Measurements from ENCODE around the gene C2orf42.
"Not testable (repeated sequence)": the region's sequence is repeated elsewhere in the genome, so short reads cannot be mapped to it uniquely, and the experiment has no call there.

C2orf42 gene

DNA sequence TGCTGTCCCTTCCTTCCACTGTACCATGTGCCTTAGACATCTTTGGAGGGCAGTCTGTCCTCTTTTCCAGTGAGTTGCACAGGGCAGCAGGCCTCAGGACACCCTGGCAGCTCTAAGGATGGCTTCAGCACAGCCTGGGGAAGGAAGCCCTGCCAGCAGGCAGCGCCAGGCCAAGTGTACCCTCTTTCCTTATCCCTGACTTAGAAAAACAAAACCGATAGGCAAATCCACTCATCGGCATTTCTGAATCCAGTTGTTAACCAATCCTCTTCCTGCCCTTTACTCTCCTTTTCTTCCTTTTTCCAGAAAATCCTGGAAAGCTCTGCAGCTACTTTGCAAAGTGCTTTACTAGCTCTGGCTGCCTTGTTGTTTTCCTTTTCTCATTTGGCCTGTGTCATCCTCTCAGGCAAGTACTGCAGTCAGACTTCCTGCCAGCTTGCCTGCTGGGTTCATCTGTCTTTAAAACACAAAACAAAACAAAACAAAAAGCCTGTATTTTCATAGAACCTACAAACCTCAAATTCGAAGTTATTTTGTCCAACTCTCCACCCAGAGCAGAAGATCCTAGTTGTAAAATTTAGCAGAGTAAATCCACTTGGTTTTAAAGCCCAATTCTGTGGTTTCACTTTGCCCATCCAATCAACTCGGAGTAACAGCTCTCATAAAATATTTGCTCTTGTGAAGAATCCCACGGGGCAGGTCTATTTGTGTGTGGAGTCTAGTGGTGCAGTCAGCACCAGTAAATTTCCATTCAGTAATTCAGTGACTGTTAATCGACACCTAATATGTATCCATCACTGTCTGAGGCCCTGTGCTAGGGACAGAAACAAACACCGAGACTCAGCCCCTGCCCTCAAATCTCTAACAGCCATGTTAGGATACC lies 58.3 kb downstream of the C2orf42 start:
- DNase-seq (ENCODE audit: low read depth): no peak

GRCh38 chr2:70131344-70132143 lies 59.3 kb downstream of the C2orf42 start:
- not testable (repeated sequence) for DNase-seq (ENCODE audit: low read depth)

- DNase-seq (ENCODE audit: low read depth): no peak
Measured at GRCh38 chr2:70128005-70128404, 62.8 kb downstream of the C2orf42 start.

- DNase-seq (ENCODE audit: low read depth): no peak
Measured at GRCh38 chr2:70126413-70126812, 64.4 kb downstream of the C2orf42 start.

GRCh38 chr2:70125498-70125898 lies 65.3 kb downstream of the C2orf42 start:
- no peak for DNase-seq (ENCODE audit: low read depth)

GRCh38 chr2:70124983-70125480 lies 65.8 kb downstream of the C2orf42 start:
- no peak for DNase-seq (ENCODE audit: low read depth)

- DNase-seq (ENCODE audit: low read depth): no peak
Measured at GRCh38 chr2:70123829-70124116, 67.0 kb downstream of the C2orf42 start.

GRCh38 chr2:70123051-70123828 lies 67.6 kb downstream of the C2orf42 start:
- no peak for DNase-seq (ENCODE audit: low read depth)

- DNase-seq (ENCODE audit: low read depth): no peak
Measured at GRCh38 chr2:70122470-70122869, 68.3 kb downstream of the C2orf42 start.

- DNase-seq (ENCODE audit: low read depth): no peak
Measured at GRCh38 chr2:70121627-70122372, 69.0 kb downstream of the C2orf42 start.

GRCh38 chr2:70118798-70119454 lies 71.9 kb downstream of the C2orf42 start:
- no peak for DNase-seq (ENCODE audit: low read depth)

DNA sequence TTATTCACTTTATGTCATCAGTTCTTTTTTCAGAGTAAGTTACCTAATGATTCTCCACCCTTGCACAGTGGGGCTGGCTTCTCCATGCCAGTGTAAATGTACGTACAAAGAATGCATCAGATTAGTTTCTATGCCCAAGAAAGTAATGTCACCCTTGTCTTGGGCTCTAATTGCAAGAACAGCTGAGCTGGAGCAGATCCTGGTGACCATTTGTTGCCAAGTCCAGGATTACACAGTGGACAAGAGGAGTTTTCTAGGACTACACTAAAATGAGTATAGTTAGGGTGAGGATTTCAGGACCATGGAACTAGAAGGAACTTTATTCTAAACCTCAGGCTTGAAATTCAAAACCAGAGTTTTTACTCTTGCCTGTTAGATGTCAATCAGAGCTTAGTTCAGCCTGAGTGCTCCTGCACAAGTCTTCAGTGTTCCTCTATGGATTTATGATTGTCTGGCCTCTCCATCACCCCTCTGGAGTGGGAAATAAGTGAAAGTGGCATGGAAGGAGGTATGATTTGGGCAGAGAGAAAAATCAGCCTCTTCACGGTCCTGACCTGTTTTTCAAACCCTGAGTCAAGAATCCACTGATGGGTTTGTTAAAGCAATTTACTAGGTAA lies 73.8 kb downstream of the C2orf42 start:
- DNase-seq (ENCODE audit: low read depth): no peak

- DNase-seq (ENCODE audit: low read depth): no peak
Measured at GRCh38 chr2:70115646-70116442, 75.0 kb downstream of the C2orf42 start.

GRCh38 chr2:70113359-70114070 lies 77.3 kb downstream of the C2orf42 start:
- no peak for DNase-seq (ENCODE audit: low read depth)

DNA sequence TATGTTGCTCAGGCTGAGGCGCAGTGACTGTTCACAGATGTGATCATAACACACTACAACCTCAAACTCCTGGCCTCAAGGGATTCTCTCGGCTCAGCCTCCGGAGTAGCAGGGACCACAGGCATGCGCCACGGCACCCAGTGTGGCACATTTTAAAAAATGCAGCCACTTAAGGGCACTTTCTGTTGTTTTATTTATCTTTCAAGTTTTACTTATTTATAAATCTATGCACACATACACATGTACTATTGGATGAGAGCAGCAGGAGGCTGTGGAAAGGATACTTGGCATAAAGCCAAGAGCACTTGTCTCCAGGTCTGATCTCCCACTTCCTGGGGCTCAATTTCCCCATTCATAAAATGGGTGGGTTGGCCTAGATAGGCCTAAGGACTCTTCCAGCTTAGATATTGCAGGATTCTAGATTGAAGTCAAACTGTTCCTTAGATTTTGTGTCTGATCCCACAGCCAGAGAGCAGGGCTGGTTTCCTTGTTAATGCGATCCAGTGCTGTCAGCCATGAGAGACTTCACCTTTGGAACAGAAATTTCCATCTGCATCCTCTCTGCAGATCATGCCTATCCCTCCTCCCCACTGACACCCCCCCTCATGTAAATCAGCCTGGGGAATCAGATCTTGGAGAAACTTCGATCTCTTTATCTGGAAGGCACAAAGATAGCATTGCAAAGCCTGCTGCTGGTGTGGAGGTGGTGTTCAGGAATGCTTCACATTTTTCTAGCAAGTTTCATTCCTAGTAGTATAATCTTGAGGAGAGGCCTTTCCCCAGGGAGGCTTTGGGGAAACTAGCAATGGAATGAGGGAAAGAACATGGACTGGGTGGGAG lies 78.8 kb downstream of the C2orf42 start:
- no peak for DNase-seq (ENCODE audit: low read depth)

DNA sequence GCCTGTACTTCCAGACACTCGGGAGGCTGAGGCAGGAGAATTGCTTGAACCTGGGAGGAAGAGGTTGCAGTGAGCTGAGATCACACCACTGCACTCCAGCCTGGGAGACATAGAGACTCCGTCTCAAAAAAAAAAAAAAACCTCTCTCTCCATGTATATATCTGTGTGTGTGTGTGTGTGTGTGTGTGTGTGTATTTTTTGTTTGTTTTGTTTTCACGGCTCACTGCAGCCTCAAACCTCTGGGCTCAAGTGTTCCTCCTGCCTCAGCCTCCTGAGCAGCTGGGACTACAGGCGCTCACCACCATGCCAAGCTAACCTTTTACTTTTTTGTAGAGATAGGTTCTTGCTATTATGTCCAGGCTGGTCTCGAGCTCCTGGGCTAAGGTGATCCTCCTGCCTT lies 80.4 kb downstream of the C2orf42 start:
- DNase-seq (ENCODE audit: low read depth): not testable (repeated sequence)

GRCh38 chr2:70106138-70106537 lies 84.7 kb downstream of the C2orf42 start:
- not testable (repeated sequence) for DNase-seq (ENCODE audit: low read depth)

Measured in T follicular helper cell (primary cell).